ENCODE results near the gene BLOC1S5. TPM values are rescaled to one million over a fixed set of nuclear protein-coding genes. Genes with fewer than 3 reads are reported as not detected.

Gene BLOC1S5
- total and polyA plus RNA-seq, 5 donors from 2014 or later: 11.3 to 31.9 (median 28.2) TPM

- H3K27me3 ChIP-seq (ENCODE audit: control insufficient read depth, insufficient read depth, low read length): no peaks in the 10 kb centered on the region
- no peaks in the 10 kb centered on the region for H3K27me3 Mint-ChIP-seq
- no peak for DNase-seq
- no peak overlapping the region for H3K4me3 ChIP-seq (ENCODE audit: low read depth, low read length)
- no peaks in the 10 kb centered on the region for H3K9me3 ChIP-seq (ENCODE audit: control insufficient read depth in 2 of 2, low read length in 2 of 2)
- no peak overlapping the region for H3K27ac ChIP-seq (ENCODE audit: insufficient read depth, low read length, poor library complexity, severe bottlenecking)
- peaks cover 37% of the 10 kb centered on the region for H3K36me3 Mint-ChIP-seq
- peaks cover 21 to 44% (median 35%) of the 10 kb centered on the region in 4 donors for H3K4me1 Mint-ChIP-seq
- peaks cover 0 to 9% (median 4%) of the 10 kb centered on the region in 7 donors for H3K9me3 Mint-ChIP-seq
- no peak overlapping the region for H3K4me3 Mint-ChIP-seq
- no peak for ATAC-seq (ENCODE audit: low read depth in 2 of 2)
- no peaks in the 10 kb centered on the region for H3K4me1 ChIP-seq (ENCODE audit: control insufficient read depth, insufficient read depth, low read length, poor library complexity, severe bottlenecking)
- H3K27ac Mint-ChIP-seq: peak overlapping the region in 2 of 3 donors; percentile 26 to 61
- H3K36me3 ChIP-seq (ENCODE audit: control insufficient read depth, insufficient read depth, low read length): peaks cover 12% of the 10 kb centered on the region
These were observed 34.8 kb downstream of the BLOC1S5 start for GRCh38 chr6:8029243-8029870.

GRCh38 chr6:8027965-8028651, 36.1 kb downstream of the BLOC1S5 start:
- Mint-ChIP-seq H3K4me1 (peaks cover 21 to 41% (median 33%) of the 10 kb centered on the region in 4 donors), H3K27me3 (no peaks in the 10 kb centered on the region), H3K36me3 (peaks cover 37% of the 10 kb centered on the region), H3K4me3 (no peak overlapping the region), H3K27ac (peak overlapping the region in 1 of 3 donors; percentile 61), H3K9me3 (peaks cover 0 to 7% (median 4%) of the 10 kb centered on the region in 7 donors)
- no peak for ATAC-seq (ENCODE audit: low read depth in 2 of 2)
- no peak for DNase-seq
- H3K4me3 ChIP-seq (ENCODE audit: low read depth, low read length): no peak overlapping the region
- no peaks in the 10 kb centered on the region for H3K9me3 ChIP-seq (ENCODE audit: control insufficient read depth in 2 of 2, low read length in 2 of 2)
- no peaks in the 10 kb centered on the region for H3K4me1 ChIP-seq (ENCODE audit: control insufficient read depth, insufficient read depth, low read length, poor library complexity, severe bottlenecking)
- no peak overlapping the region for H3K27ac ChIP-seq (ENCODE audit: insufficient read depth, low read length, poor library complexity, severe bottlenecking)
- peaks cover 17% of the 10 kb centered on the region for H3K36me3 ChIP-seq (ENCODE audit: control insufficient read depth, insufficient read depth, low read length)
- H3K27me3 ChIP-seq (ENCODE audit: control insufficient read depth, insufficient read depth, low read length): no peaks in the 10 kb centered on the region

- H3K27ac Mint-ChIP-seq: no peak overlapping the region
- peaks cover 18 to 34% (median 24%) of the 10 kb centered on the region in 4 donors for H3K4me1 Mint-ChIP-seq
- H3K27ac ChIP-seq (ENCODE audit: insufficient read depth, low read length, poor library complexity, severe bottlenecking): no peak overlapping the region
These were observed 37.4 kb downstream of the BLOC1S5 start for GRCh38 chr6:8026800-8027199.

DNA sequence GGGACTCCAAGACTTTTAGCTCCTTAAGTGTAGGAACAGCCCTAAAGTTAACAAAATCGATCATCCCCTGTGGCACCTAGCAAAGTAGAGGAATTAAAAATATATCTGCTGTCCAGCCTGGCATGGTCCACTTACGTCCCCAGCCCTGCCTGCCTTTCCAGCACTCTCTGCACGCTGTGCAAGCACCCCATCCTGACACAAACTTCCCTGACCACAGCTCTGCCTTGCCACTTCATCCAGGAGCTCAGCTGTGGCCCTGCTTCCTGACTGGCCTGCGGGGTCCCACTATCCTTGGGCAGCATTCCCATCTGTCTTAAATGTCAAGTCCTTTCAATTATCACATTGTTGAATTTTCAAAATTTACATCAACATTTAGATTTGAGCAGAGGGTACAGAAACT, 39.0 kb downstream of the BLOC1S5 start:
- Histone ChIP-seq H3K9me3 (ENCODE audit: control insufficient read depth in 2 of 2, low read length in 2 of 2) (no peaks in the 10 kb centered on the region), H3K27me3 (ENCODE audit: control insufficient read depth, insufficient read depth, low read length) (no peaks in the 10 kb centered on the region), H3K27ac (ENCODE audit: insufficient read depth, low read length, poor library complexity, severe bottlenecking) (no peak overlapping the region), H3K4me1 (ENCODE audit: control insufficient read depth, insufficient read depth, low read length, poor library complexity, severe bottlenecking) (no peaks in the 10 kb centered on the region), H3K4me3 (ENCODE audit: low read depth, low read length) (no peak overlapping the region), H3K36me3 (ENCODE audit: control insufficient read depth, insufficient read depth, low read length) (peaks cover 17% of the 10 kb centered on the region)
- Mint-ChIP-seq H3K36me3 (peaks cover 38% of the 10 kb centered on the region), H3K9me3 (peaks cover 0 to 3% (median 0%) of the 10 kb centered on the region in 7 donors), H3K4me1 (peaks cover 12 to 28% (median 15%) of the 10 kb centered on the region in 4 donors), H3K4me3 (no peak overlapping the region), H3K27me3 (no peaks in the 10 kb centered on the region), H3K27ac (no peak overlapping the region)
- ATAC-seq (ENCODE audit: low read depth in 2 of 2) (no peak), DNase-seq (no peak)

More at GRCh38 chr6:8026800-8027199, 37.4 kb downstream of the BLOC1S5 start:
- peaks cover 30% of the 10 kb centered on the region for H3K36me3 Mint-ChIP-seq
- ATAC-seq (ENCODE audit: low read depth in 2 of 2) (no peak), DNase-seq (no peak)
- Histone ChIP-seq H3K4me1 (ENCODE audit: control insufficient read depth, insufficient read depth, low read length, poor library complexity, severe bottlenecking) (no peaks in the 10 kb centered on the region), H3K36me3 (ENCODE audit: control insufficient read depth, insufficient read depth, low read length) (peaks cover 17% of the 10 kb centered on the region), H3K4me3 (ENCODE audit: low read depth, low read length) (no peak overlapping the region), H3K27me3 (ENCODE audit: control insufficient read depth, insufficient read depth, low read length) (no peaks in the 10 kb centered on the region), H3K9me3 (ENCODE audit: control insufficient read depth in 2 of 2, low read length in 2 of 2) (no peaks in the 10 kb centered on the region)
- peaks cover 0 to 2% (median under 1%) of the 10 kb centered on the region in 7 donors for H3K9me3 Mint-ChIP-seq
- H3K4me3 Mint-ChIP-seq: no peak overlapping the region
- H3K27me3 Mint-ChIP-seq: no peaks in the 10 kb centered on the region

DNA sequence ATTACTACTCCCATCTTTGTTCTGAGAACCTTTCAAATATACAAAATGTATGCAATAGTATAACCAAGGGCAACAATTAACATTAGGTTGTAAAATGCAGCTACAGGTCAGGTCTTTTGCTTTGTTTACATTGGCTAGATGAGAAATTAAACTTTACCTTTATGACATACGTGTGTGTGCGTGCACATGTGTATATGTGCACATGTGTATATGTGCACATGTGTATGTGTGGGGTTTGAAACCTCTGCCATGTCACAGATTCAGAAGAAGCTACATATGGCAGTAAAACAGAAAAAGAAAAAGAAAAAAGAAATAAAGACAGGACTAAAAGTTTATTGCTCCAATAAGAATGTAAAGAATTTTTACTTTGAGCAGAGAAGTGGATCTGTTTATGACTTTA, 40.6 kb downstream of the BLOC1S5 start:
- Histone ChIP-seq H3K36me3 (ENCODE audit: control insufficient read depth, insufficient read depth, low read length) (peaks cover 17% of the 10 kb centered on the region), H3K27me3 (ENCODE audit: control insufficient read depth, insufficient read depth, low read length) (no peaks in the 10 kb centered on the region), H3K4me3 (ENCODE audit: low read depth, low read length) (no peak overlapping the region), H3K27ac (ENCODE audit: insufficient read depth, low read length, poor library complexity, severe bottlenecking) (no peak overlapping the region), H3K9me3 (ENCODE audit: control insufficient read depth in 2 of 2, low read length in 2 of 2) (no peaks in the 10 kb centered on the region), H3K4me1 (ENCODE audit: control insufficient read depth, insufficient read depth, low read length, poor library complexity, severe bottlenecking) (no peaks in the 10 kb centered on the region)
- H3K27ac Mint-ChIP-seq: no peak overlapping the region
- H3K27me3 Mint-ChIP-seq: no peaks in the 10 kb centered on the region
- H3K36me3 Mint-ChIP-seq: peaks cover 38% of the 10 kb centered on the region
- peaks cover 0 to 17% (median 5%) of the 10 kb centered on the region in 4 donors for H3K4me1 Mint-ChIP-seq
- no peak for ATAC-seq (ENCODE audit: low read depth in 2 of 2)
- DNase-seq: no peak
- H3K4me3 Mint-ChIP-seq: no peak overlapping the region
- H3K9me3 Mint-ChIP-seq: peaks cover 0 to 3% (median 0%) of the 10 kb centered on the region in 7 donors

- peaks cover 0 to 3% (median 0%) of the 10 kb centered on the region in 7 donors for H3K9me3 Mint-ChIP-seq
- peaks cover 0 to 14% (median 9%) of the 10 kb centered on the region in 4 donors for H3K4me1 Mint-ChIP-seq
- no peak for ATAC-seq (ENCODE audit: low read depth in 2 of 2)
- no peaks in the 10 kb centered on the region for H3K4me1 ChIP-seq (ENCODE audit: control insufficient read depth, insufficient read depth, low read length, poor library complexity, severe bottlenecking)
- H3K27me3 Mint-ChIP-seq: no peaks in the 10 kb centered on the region
- H3K27me3 ChIP-seq (ENCODE audit: control insufficient read depth, insufficient read depth, low read length): no peaks in the 10 kb centered on the region
- H3K36me3 ChIP-seq (ENCODE audit: control insufficient read depth, insufficient read depth, low read length): peaks cover 12% of the 10 kb centered on the region
- no peak overlapping the region for H3K4me3 Mint-ChIP-seq
- H3K27ac ChIP-seq (ENCODE audit: insufficient read depth, low read length, poor library complexity, severe bottlenecking): no peak overlapping the region
- no peak overlapping the region for H3K4me3 ChIP-seq (ENCODE audit: low read depth, low read length)
- H3K9me3 ChIP-seq (ENCODE audit: control insufficient read depth in 2 of 2, low read length in 2 of 2): no peaks in the 10 kb centered on the region
- no peak for DNase-seq
- H3K36me3 Mint-ChIP-seq: peaks cover 33% of the 10 kb centered on the region
- no peak overlapping the region for H3K27ac Mint-ChIP-seq
These were observed 44.1 kb downstream of the BLOC1S5 start for GRCh38 chr6:8020083-8020482.

DNA sequence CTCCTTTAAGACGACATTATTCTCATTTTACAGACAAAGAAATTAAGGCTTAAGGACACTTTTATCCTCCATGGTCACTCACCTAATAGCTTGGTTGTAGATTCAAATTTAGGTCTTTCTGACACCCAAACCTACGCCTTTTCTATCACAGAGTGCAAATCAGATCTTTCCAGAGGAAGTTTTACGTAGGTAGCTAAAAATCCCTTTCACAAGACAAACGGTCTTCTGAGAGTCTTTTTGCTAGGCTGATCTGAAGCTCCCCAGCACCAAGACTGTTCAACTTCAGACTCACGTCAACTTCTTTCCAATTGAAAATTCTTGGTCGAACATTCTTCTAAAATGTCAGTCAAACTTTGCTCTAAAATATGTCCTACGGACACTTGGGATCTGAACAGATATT, 46.5 kb downstream of the BLOC1S5 start:
- peak overlapping the region; percentile 67 for H3K4me3 ChIP-seq (ENCODE audit: low read depth, low read length)
- no peak for ATAC-seq (ENCODE audit: low read depth in 2 of 2)
- peak overlapping the region; percentile 75 for H3K27ac ChIP-seq (ENCODE audit: insufficient read depth, low read length, poor library complexity, severe bottlenecking)
- no peaks in the 10 kb centered on the region for H3K27me3 ChIP-seq (ENCODE audit: control insufficient read depth, insufficient read depth, low read length)
- Mint-ChIP-seq H3K4me1 (peaks cover 0 to 14% (median 9%) of the 10 kb centered on the region in 4 donors), H3K36me3 (peaks cover 33% of the 10 kb centered on the region), H3K27me3 (no peaks in the 10 kb centered on the region), H3K4me3 (peak overlapping the region in 1 of 4 donors; percentile 84), H3K27ac (peak overlapping the region in 1 of 3 donors; percentile 64), H3K9me3 (peaks cover 0 to 3% (median 0%) of the 10 kb centered on the region in 7 donors)
- H3K36me3 ChIP-seq (ENCODE audit: control insufficient read depth, insufficient read depth, low read length): peaks cover 16% of the 10 kb centered on the region
- H3K9me3 ChIP-seq (ENCODE audit: control insufficient read depth in 2 of 2, low read length in 2 of 2): no peaks in the 10 kb centered on the region
- H3K4me1 ChIP-seq (ENCODE audit: control insufficient read depth, insufficient read depth, low read length, poor library complexity, severe bottlenecking): no peaks in the 10 kb centered on the region
- no peak for DNase-seq

Measured in CD4-positive, CD25-positive, alpha-beta regulatory T cell (primary cell).